Endodermal cell (in vitro differentiated cells): ENCODE data around the gene MYO18B. TPM values are rescaled to one million over a fixed set of nuclear protein-coding genes. Genes with fewer than 3 reads are reported as not detected.

Source experiments
- DNase-seq: peaks from one replicate; pipeline ENCODE4 v3.0.0-alpha.2; 2017
- H3K27ac ChIP-seq: 2 replicates; pipeline ENCODE4 v1.5.1; 2013; ENCODE audit warnings: mild to moderate bottlenecking, low read depth, low read length, moderate library complexity
- H3K27me3 ChIP-seq: 2 replicates; pipeline ENCODE4 v1.6.1; 2013; ENCODE audit warnings: mild to moderate bottlenecking, low read length, moderate library complexity; ENCODE audit not compliant: insufficient read depth, control insufficient read depth, poor library complexity, severe bottlenecking
- H3K36me3 ChIP-seq: 2 replicates; pipeline ENCODE4 v1.7.0; 2013; ENCODE audit warnings: mild to moderate bottlenecking, low read length, moderate library complexity; ENCODE audit not compliant: control insufficient read depth, insufficient read depth
- H3K4me1 ChIP-seq: one replicate; pipeline ENCODE4 v1.7.0; 2013; ENCODE audit warnings: low read length; ENCODE audit not compliant: control insufficient read depth, insufficient read depth
- H3K4me3 ChIP-seq: 2 replicates; pipeline ENCODE4 v1.5.1; 2013; ENCODE audit warnings: mild to moderate bottlenecking, low read length, moderate library complexity
- H3K9ac ChIP-seq: 2 replicates; pipeline ENCODE4 v1.6.1; 2013; ENCODE audit warnings: mild to moderate bottlenecking, low read length, moderate library complexity; ENCODE audit not compliant: poor library complexity, severe bottlenecking; ENCODE audit errors: extremely low read depth
- H3K9me3 ChIP-seq: 2 replicates; pipeline ENCODE4 v1.6.1; 2013; ENCODE audit warnings: mild to moderate bottlenecking, low read length, moderate library complexity; ENCODE audit not compliant: control insufficient read depth
- H3K27ac Mint-ChIP-seq: 2 replicates; pipeline ENCODE4 v1.8.0; 2020; ENCODE audit warnings: mixed read lengths
- H3K27me3 Mint-ChIP-seq: 2 replicates; pipeline ENCODE4 v1.8.0; 2021; ENCODE audit warnings: mild to moderate bottlenecking, mixed read lengths; ENCODE audit not compliant: insufficient read depth
- H3K36me3 Mint-ChIP-seq: 2 replicates; pipeline ENCODE4 v1.8.0; 2020; ENCODE audit warnings: low read depth, mixed read lengths
- H3K4me1 Mint-ChIP-seq: 2 replicates; pipeline ENCODE4 v1.8.0; 2020; ENCODE audit warnings: mixed read lengths
- H3K4me3 Mint-ChIP-seq: 2 replicates; pipeline ENCODE4 v1.8.0; 2020; ENCODE audit warnings: mild to moderate bottlenecking, moderate library complexity, mixed read lengths
- H3K9me3 Mint-ChIP-seq: 2 replicates; pipeline ENCODE4 v1.8.0; 2020; ENCODE audit warnings: mild to moderate bottlenecking, mixed read lengths
- CTCF ChIP-seq: fragments of 200-600 bp; sonication (generic); conservative IDR thresholded peaks from 2 replicates; pipeline ENCODE4 v1.5.0; 2021; ENCODE audit warnings: antibody characterized with exemption, mild to moderate bottlenecking
- WGBS, 2 experiments: methylation state at CpG; one replicate each; pipeline versions ENCODE4 v1.1.5 to v1.1.7; 2013; ENCODE audit warnings: missing lambda C conversion rate in 2 of 2, mixed read lengths in 1 of 2; ENCODE audit not compliant: insufficient coverage in 1 of 2, insufficient read length in 1 of 2; 5-methylcytosine and 5-hydroxymethylcytosine counted together
- total RNA-seq, 2 donors: library from RNA; stranded (reverse); fragmentation: NEBNext Ultra II Directional in 1 of 2; extraction: Animal tissue kit (Norgen Biotek cat#: 25700) in 1 of 2; gene quantifications; 2 replicates in 1 of 2; 3 replicates in 1 of 2; pipeline ENCODE4 v1.2.1, GENCODE V29; 2021

The MYO18B gene
- total RNA-seq, 2 donors from 2014 or later, result 0.77 to 0.84 TPM

DNA sequence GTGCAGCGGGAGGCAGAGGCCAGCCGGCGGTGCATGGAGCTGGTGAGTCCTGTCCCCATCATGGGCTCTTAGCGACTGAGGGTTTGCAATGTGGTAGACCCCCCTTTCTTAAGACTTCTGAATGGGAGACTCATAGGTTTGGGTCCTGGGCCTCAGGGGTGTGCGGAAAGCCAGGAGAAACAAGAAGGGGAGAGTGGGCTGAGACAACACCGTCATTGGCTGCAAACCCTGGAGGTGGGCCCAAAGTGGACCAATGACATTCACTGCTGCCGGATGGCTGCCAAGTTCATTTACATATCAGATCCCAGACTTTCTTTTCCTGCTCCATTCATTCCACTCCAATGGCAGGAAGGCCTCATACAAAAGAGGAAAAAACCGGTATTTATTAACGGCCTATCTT, 213.3 kb downstream of the MYO18B start:
- Mint-ChIP-seq H3K9me3 (no peaks in the 10 kb centered on the region), H3K27me3 (no peaks in the 10 kb centered on the region), H3K4me3 (no peak overlapping the region), H3K36me3 (no peaks in the 10 kb centered on the region), H3K4me1 (peaks cover 19% of the 10 kb centered on the region), H3K27ac (no peak overlapping the region)
- peaks cover 3% of the 10 kb centered on the region for H3K4me1 ChIP-seq
- no peaks in the 10 kb centered on the region for H3K27me3 ChIP-seq
- no peak for TF ChIP-seq CTCF
- H3K4me3 ChIP-seq, result no peak overlapping the region
- H3K27ac ChIP-seq, result no peak overlapping the region
- no peak for DNase-seq
- no peaks in the 10 kb centered on the region for H3K9me3 ChIP-seq
- 94 to 100% methylated on average over 7 to 9 of the region's 9 CpGs for WGBS, 2 experiments
- no peak overlapping the region for H3K9ac ChIP-seq
- no peaks in the 10 kb centered on the region for H3K36me3 ChIP-seq

GRCh38 chr22:25956801-25957200, 214.8 kb downstream of the MYO18B start:
- Histone ChIP-seq H3K4me3 (no peak overlapping the region), H3K36me3 (no peaks in the 10 kb centered on the region), H3K4me1 (peaks cover 3% of the 10 kb centered on the region), H3K27ac (peak overlapping the region; percentile 8), H3K27me3 (no peaks in the 10 kb centered on the region), H3K9ac (no peak overlapping the region), H3K9me3 (no peaks in the 10 kb centered on the region)
- Mint-ChIP-seq H3K9me3 (no peaks in the 10 kb centered on the region), H3K27ac (no peak overlapping the region), H3K4me1 (peaks cover 7% of the 10 kb centered on the region), H3K4me3 (no peak overlapping the region), H3K27me3 (no peaks in the 10 kb centered on the region), H3K36me3 (no peaks in the 10 kb centered on the region)
- WGBS, 2 experiments, result 85 to 94% methylated on average over 3 to 5 of the region's 5 CpGs
- TF ChIP-seq CTCF, result no peak
- no peak for DNase-seq

GRCh38 chr22:25959818-25960774, 218.1 kb downstream of the MYO18B start:
- peak; percentile 75 for TF ChIP-seq CTCF
- Histone ChIP-seq H3K27me3 (no peaks in the 10 kb centered on the region), H3K27ac (no peak overlapping the region), H3K9ac (no peak overlapping the region), H3K4me3 (no peak overlapping the region), H3K4me1 (no peaks in the 10 kb centered on the region), H3K9me3 (peaks cover 16% of the 10 kb centered on the region), H3K36me3 (no peaks in the 10 kb centered on the region)
- Mint-ChIP-seq H3K9me3 (peaks cover 11% of the 10 kb centered on the region), H3K36me3 (peaks cover 1% of the 10 kb centered on the region), H3K4me1 (no peaks in the 10 kb centered on the region), H3K27me3 (no peaks in the 10 kb centered on the region), H3K4me3 (no peak overlapping the region), H3K27ac (no peak overlapping the region)
- WGBS, 2 experiments, result 90 to 94% methylated on average over 7 to 12 of the region's 12 CpGs
- peak; percentile 70 for DNase-seq
